Breast epithelium (tissue), 4 donors: ENCODE results near the gene KRT16. TPM values are rescaled to one million over a fixed set of nuclear protein-coding genes. Genes with fewer than 3 reads are reported as not detected.
"Not testable (repeated sequence)": the region's sequence is repeated elsewhere in the genome, so short reads cannot be mapped to it uniquely, and the experiment has no call there.

Source experiments
- DNase-seq, 2 donors: peaks; one replicate each; pipeline ENCODE4 v3.0.0-alpha.2; 2019; ENCODE audit warnings: low spot score in 2 of 2
- H3K27ac ChIP-seq, 2 donors: fragments of 200-600 bp; sonication (generic) in 1 of 2; one replicate each; pipeline ENCODE4 v1.5.1; 2016 to 2019; ENCODE audit warnings: mild to moderate bottlenecking in 1 of 2
- H3K27me3 ChIP-seq, 2 donors: fragments of 200-600 bp; sonication (generic) in 1 of 2; one replicate each; pipeline versions ENCODE4 v1.5.1 to v1.6.0; 2017 to 2019; ENCODE audit warnings: control low read depth in 1 of 2, mild to moderate bottlenecking in 1 of 2
- H3K36me3 ChIP-seq: fragments of 200-600 bp; one replicate; pipeline ENCODE4 v1.5.1; 2019
- H3K4me1 ChIP-seq, 2 donors: fragments of 200-600 bp; sonication (generic); one replicate each; pipeline ENCODE4 v1.5.1; 2016 to 2019; ENCODE audit warnings: control low read depth in 1 of 2
- H3K4me3 ChIP-seq, 3 donors: fragments of 200-600 bp; sonication (generic); 1 replicate in 2 of 3; 2 replicates in 1 of 3; pipeline ENCODE4 v1.5.1; 2016 to 2019; ENCODE audit warnings: mild to moderate bottlenecking in 3 of 3, moderate library complexity in 2 of 3
- H3K9me3 ChIP-seq, 2 donors: fragments of 200-600 bp; sonication (generic) in 1 of 2; one replicate each; pipeline ENCODE4 v1.5.1; 2016 to 2019; ENCODE audit warnings: control low read depth in 1 of 2
- POLR2A ChIP-seq: fragments of 450-650 bp; IDR thresholded peaks from one replicate; pipeline ENCODE4 v1.6.1; 2016; ENCODE audit warnings: antibody characterized with exemption, mild to moderate bottlenecking, moderate library complexity
- POLR2AphosphoS5 ChIP-seq, 3 donors: sonication (generic); formaldehyde crosslinking; IDR thresholded peaks; one replicate each; pipeline ENCODE4 v1.6.1; 2017; ENCODE audit warnings: antibody characterized with exemption in 3 of 3
- intact Hi-C: fragments of 100-400 bp; cut with DNase I; formaldehyde crosslinking; loops from one replicate; pipeline ENCODE4 v1.15.1; 2023; ENCODE audit warnings: low total_unique reads
- total RNA-seq, 3 donors: library from RNA; depleted of rRNA; stranded (reverse); fragments of >200 nt; gene quantifications; one replicate each; pipeline ENCODE4 v1.1.0, GENCODE V29; 2016
- TF ChIP-seq, protein P1 (sequence below), 3 donors: fragments of 450-650 bp; IDR thresholded peaks; one replicate each; pipeline ENCODE4 v1.5.1; 2016 to 2017; ENCODE audit warnings: antibody characterized with exemption in 3 of 3, mild to moderate bottlenecking in 3 of 3, moderate library complexity in 3 of 3

The KRT16 gene
- total RNA-seq, 3 donors from 2014 or later, result 2.6 to 100 (median 51.8) TPM

DNA sequence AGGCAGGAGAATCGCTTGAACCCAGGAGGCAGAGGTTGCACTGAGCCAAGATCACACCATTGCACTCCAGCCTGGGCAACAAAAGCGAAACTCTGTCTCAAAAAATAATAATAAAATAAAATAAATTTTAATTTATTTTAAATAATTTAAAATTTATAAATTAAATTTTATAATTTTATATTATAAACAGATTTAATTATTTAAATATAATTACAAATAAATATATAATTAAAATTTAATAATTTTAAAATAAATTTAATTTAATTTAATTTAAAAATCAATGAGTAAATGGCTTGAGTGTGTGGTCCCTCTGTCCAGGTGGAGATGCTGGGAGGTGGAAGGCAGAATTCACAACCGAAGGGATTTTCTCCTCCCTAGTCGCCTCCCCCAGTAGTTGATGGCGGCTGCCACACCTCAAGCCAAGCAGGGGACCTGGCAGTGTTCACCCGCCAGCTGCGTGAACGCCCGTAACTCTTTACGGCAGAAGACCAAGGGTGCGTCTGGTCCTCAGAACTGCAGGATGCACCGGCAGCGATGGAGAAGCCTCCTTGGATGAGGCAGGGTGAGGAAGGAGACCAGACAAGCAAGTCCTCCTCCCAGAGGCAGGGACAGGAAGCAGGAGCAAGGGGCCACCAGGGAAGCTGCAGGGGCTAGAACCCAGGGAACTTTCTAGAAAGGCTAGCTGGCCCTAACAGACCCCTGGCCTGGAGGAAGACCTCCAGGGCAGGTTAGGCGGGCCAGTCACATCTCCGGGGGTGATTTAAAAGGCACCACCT is 34.7 kb upstream of the KRT16 start:
- Histone ChIP-seq H3K27me3 (no peaks in the 10 kb centered on the region), H3K27ac (peak overlapping the region; percentile 97 to 100), H3K36me3 (no peaks in the 10 kb centered on the region), H3K4me3 (peak overlapping the region in 1 of 3 donors; percentile 66), H3K9me3 (no peaks in the 10 kb centered on the region), H3K4me1 (peaks cover 19 to 47% of the 10 kb centered on the region in 2 donors)
- intact Hi-C loops, result no loop called here
- TF ChIP-seq, protein P1, sequence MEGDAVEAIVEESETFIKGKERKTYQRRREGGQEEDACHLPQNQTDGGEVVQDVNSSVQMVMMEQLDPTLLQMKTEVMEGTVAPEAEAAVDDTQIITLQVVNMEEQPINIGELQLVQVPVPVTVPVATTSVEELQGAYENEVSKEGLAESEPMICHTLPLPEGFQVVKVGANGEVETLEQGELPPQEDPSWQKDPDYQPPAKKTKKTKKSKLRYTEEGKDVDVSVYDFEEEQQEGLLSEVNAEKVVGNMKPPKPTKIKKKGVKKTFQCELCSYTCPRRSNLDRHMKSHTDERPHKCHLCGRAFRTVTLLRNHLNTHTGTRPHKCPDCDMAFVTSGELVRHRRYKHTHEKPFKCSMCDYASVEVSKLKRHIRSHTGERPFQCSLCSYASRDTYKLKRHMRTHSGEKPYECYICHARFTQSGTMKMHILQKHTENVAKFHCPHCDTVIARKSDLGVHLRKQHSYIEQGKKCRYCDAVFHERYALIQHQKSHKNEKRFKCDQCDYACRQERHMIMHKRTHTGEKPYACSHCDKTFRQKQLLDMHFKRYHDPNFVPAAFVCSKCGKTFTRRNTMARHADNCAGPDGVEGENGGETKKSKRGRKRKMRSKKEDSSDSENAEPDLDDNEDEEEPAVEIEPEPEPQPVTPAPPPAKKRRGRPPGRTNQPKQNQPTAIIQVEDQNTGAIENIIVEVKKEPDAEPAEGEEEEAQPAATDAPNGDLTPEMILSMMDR (IDR thresholded peaks at IDR 0.05), result no peak
- TF ChIP-seq POLR2A, result no peak
- no peak for TF ChIP-seq POLR2AphosphoS5 (IDR thresholded peaks at IDR 0.05)
- DNase-seq, result no peak

DNA sequence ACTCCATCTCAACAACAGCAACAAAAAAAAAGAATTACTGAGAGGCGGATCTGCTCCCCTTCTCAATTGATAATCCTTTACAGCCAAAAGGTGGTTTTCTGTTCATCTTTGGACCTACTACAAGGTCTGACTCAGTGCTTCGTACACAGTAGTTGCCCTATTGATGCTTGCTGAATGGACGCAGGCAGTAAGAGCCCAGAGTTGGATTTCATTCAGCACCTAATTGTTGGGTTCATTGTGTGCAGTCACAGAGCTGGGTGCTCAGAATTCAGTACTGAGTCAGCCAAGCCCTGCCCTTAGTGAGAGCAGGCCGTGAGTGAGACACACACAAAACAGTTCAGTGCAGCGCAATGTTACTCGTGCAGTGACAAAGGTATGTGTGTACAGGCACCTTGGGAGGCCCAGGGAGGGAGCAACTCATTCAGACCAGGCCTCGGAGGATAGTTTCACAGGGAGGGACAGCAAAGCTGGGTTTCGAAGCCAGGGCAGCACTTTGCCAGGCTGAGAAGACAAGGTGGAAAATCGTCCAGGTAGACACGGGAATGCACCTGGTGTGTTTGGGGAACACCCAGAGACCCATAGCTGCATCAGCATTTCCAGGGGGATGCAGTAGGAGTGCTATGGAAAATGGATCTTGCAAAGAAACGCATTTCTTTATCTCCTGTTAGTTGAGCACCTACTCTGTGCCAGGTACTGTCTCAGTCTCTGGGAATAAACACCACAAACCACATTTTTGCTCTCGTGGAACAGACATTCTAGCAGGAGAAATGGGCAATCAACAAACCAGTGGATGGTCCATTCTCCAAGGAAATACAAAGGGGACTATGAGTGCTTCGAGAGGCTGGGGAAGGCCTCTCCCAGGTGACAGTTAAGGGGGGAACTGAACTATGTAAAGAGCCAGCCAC is 29.9 kb upstream of the KRT16 start:
- peaks cover 6 to 15% of the 10 kb centered on the region in 2 donors for H3K4me1 ChIP-seq
- H3K27ac ChIP-seq, result no peak overlapping the region
- H3K9me3 ChIP-seq, result no peaks in the 10 kb centered on the region
- DNase-seq, result no peak
- H3K4me3 ChIP-seq, result no peak overlapping the region
- no peaks in the 10 kb centered on the region for H3K27me3 ChIP-seq
- no peaks in the 10 kb centered on the region for H3K36me3 ChIP-seq
- TF ChIP-seq, protein P1 (IDR thresholded peaks at IDR 0.05), result no peak
- no peak for TF ChIP-seq POLR2AphosphoS5 (IDR thresholded peaks at IDR 0.05)
- TF ChIP-seq POLR2A, result no peak
- intact Hi-C loops, result no loop called here

DNA sequence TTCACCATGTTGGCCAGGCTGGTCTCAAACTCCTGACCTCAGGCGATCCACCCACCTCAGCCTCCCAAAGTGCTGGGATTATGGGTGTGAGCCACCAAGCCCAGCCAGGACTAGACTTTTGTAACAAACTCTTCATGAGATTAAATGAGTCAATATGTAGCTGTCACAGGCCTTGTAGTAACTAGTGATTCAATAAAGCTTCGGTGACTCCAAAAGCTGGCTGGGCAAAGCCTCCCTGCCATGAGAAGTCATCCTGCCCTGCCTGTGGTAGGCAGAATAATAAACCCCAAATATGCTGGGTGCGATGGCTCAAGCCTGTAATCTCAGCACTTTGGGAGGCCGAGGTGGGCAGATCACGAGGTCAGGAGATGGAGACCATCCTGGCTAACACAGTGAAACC is 28.0 kb upstream of the KRT16 start:
- H3K4me3 ChIP-seq, H3K36me3 ChIP-seq, DNase-seq, H3K27me3 ChIP-seq, H3K4me1 ChIP-seq, intact Hi-C loops, H3K9me3 ChIP-seq, H3K27ac ChIP-seq: not testable (repeated sequence)

DNA sequence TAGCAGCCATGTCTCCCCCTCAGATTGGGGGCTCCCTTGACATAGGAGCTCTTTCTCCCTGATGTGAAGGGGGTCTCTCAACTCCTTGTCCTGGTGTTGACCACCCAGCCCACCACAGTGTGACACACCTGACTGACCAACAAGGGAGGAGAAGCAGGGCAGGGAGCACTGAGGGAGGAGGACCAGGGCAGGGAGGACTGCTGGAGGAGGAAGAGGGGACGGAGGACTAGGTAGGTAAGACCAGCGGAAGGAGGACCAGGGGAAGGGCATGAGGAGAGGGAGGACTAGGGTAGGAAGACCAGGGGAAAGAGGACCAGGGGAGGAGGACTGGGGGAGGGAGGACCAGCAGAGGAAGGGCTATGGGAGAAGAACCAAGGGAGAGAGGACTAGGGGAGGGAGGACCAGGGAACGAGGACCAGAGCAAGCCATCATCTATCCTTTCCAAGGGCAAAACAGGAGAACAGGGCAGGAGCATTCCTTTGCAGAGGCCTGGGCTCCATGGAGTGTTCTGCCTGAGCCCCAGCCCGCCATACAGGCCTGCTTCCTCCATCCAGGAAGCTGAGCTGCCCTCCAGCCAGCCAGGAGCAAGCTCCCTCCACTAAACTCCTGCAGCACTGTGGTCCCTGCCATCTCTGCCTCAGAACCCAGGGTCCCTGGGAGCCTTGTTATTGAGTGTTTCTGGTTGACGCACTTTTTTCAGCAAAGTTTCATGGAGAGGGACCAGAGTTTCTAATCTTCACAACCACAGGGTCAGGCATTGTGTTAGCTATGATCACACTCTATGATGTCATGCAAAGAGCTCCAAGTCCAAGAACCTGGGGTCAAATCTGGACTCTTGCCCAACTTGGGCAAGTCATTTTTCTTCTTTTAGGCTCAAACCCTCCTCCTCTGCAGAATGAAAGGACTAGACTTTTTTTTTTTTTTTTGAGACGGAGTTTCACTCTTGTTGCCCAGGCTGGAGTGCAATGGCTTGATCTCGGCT is 27.2 kb upstream of the KRT16 start:
- Histone ChIP-seq H3K9me3 (no peaks in the 10 kb centered on the region), H3K27ac (no peak overlapping the region), H3K4me3 (no peak overlapping the region), H3K4me1 (peaks cover 0 to 6% of the 10 kb centered on the region in 2 donors), H3K36me3 (no peaks in the 10 kb centered on the region), H3K27me3 (no peaks in the 10 kb centered on the region)
- no peak for DNase-seq
- TF ChIP-seq, protein P1 (IDR thresholded peaks at IDR 0.05), result no peak
- TF ChIP-seq POLR2AphosphoS5 (IDR thresholded peaks at IDR 0.05) (no peak), POLR2A (no peak)
- intact Hi-C loops, result loop anchor here (10.0 kb wide), 1 partner anchor 85 kb away; no protein-coding TSS in a partner anchor

DNA sequence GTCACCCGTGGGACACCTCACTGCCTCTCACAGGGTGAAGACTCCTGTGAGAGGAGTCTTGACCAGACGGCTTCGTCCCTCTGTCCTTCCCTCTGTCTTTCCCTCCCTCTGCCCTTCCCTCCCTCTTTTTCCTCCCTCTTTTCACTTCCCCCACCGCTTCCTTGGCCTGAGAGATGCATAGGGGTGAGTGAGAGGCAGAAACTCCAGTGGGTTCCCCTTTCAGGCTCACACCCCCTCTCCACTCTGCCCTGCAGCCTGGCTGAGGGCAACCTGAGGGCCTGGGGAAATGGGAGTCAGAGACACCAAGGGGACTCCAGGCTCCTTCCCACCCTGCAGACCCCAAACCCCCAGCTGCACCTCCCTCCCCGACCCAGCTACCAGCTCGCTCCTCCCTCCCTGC is 26.4 kb upstream of the KRT16 start:
- Histone ChIP-seq H3K27ac (no peak overlapping the region), H3K4me1 (peaks cover 0 to 6% of the 10 kb centered on the region in 2 donors), H3K36me3 (no peaks in the 10 kb centered on the region), H3K4me3 (no peak overlapping the region), H3K9me3 (no peaks in the 10 kb centered on the region), H3K27me3 (no peaks in the 10 kb centered on the region)
- intact Hi-C loops, result loop anchor here (10.0 kb wide), 1 partner anchor 84 kb away; no protein-coding TSS in a partner anchor
- DNase-seq, result no peak
- no peak for TF ChIP-seq POLR2A
